GM23338 (cell line): ENCODE measurements around the gene CNKSR1. TPM values are rescaled to one million over a fixed set of nuclear protein-coding genes. Genes with fewer than 3 reads are reported as not detected.

ENCODE experiments used
- ATAC-seq: fragments of 200-7000 bp; cut with Tn5 transposase; 3 replicates; pipeline ENCODE4 v1.9.1; 2020
- DNase-seq: peaks from one replicate; pipeline ENCODE4 v3.0.0-alpha.2; 2015; ENCODE audit warnings: low spot score
- H2AFZ ChIP-seq: fragments of 200-600 bp; sonication (generic); 2 replicates; pipeline ENCODE4 v1.8.0; 2016; ENCODE audit warnings: antibody characterized with exemption, mild to moderate bottlenecking, moderate library complexity
- H3F3A ChIP-seq: fragments of 200-600 bp; sonication (generic); replicated peaks from 2 replicates; pipeline ENCODE4 v1.8.0; 2017; ENCODE audit warnings: antibody characterized with exemption, mixed run types, low read depth
- H3K27ac ChIP-seq: fragments of 200-600 bp; sonication (generic); 2 replicates; pipeline ENCODE4 v1.6.1; 2016; ENCODE audit warnings: low read depth
- H3K27me3 ChIP-seq: fragments of 200-600 bp; sonication (generic); 2 replicates; pipeline ENCODE4 v1.8.0; 2016; ENCODE audit warnings: mild to moderate bottlenecking, mixed run types, moderate library complexity; ENCODE audit not compliant: insufficient read depth
- H3K36me3 ChIP-seq: fragments of 200-600 bp; sonication (generic); 2 replicates; pipeline ENCODE4 v1.8.0; 2016; ENCODE audit warnings: mild to moderate bottlenecking; ENCODE audit not compliant: insufficient read depth
- H3K4me1 ChIP-seq: fragments of 200-600 bp; sonication (generic); 2 replicates; pipeline ENCODE4 v1.8.0; 2016; ENCODE audit warnings: mild to moderate bottlenecking, moderate library complexity; ENCODE audit not compliant: insufficient read depth
- H3K4me2 ChIP-seq: fragments of 200-600 bp; sonication (generic); 2 replicates; pipeline ENCODE4 v1.7.1; 2017; ENCODE audit warnings: mixed run types
- H3K4me3 ChIP-seq: fragments of 200-600 bp; sonication (generic); 2 replicates; pipeline ENCODE4 v1.6.1; 2016; ENCODE audit warnings: mixed run types
- H3K79me2 ChIP-seq: fragments of 200-600 bp; sonication (generic); replicated peaks from 2 replicates; pipeline ENCODE4 v1.8.0; 2017; ENCODE audit warnings: mild to moderate bottlenecking; ENCODE audit not compliant: insufficient read depth
- H3K9me2 ChIP-seq: fragments of 200-600 bp; sonication (generic); 2 replicates; pipeline ENCODE4 v1.8.0; 2017; ENCODE audit not compliant: insufficient read depth
- H4K20me1 ChIP-seq: fragments of 200-600 bp; sonication (generic); replicated peaks from 2 replicates; pipeline ENCODE4 v1.8.0; 2017; ENCODE audit warnings: mild to moderate bottlenecking; ENCODE audit not compliant: insufficient read depth
- H3K27ac Mint-ChIP-seq: 2 replicates; pipeline ENCODE4 v1.8.0; 2020; ENCODE audit warnings: inconsistent platforms, mild to moderate bottlenecking, moderate library complexity, mixed read lengths
- H3K27me3 Mint-ChIP-seq: 3 replicates; pipeline ENCODE4 v1.8.0; 2022; ENCODE audit warnings: low read depth, mild to moderate bottlenecking, moderate library complexity, mixed read lengths, inconsistent platforms; ENCODE audit not compliant: insufficient read depth, poor library complexity
- H3K36me3 Mint-ChIP-seq: 3 replicates; pipeline ENCODE4 v1.8.0; 2021; ENCODE audit warnings: low read depth, mild to moderate bottlenecking, inconsistent platforms, moderate library complexity, mixed read lengths
- H3K4me1 Mint-ChIP-seq: 3 replicates; pipeline ENCODE4 v1.8.0; 2020; ENCODE audit warnings: mild to moderate bottlenecking, inconsistent platforms, mixed read lengths
- H3K4me3 Mint-ChIP-seq: 3 replicates; pipeline ENCODE4 v1.8.0; 2021; ENCODE audit warnings: moderate library complexity, mild to moderate bottlenecking, inconsistent platforms, mixed read lengths
- H3K9me3 Mint-ChIP-seq: 3 replicates; pipeline ENCODE4 v1.8.0; 2020; ENCODE audit warnings: moderate library complexity, mild to moderate bottlenecking, inconsistent platforms, mixed read lengths
- CREB1 ChIP-seq: fragments of 250-450 bp; sonication (Bioruptor Pico); IDR thresholded peaks from 2 replicates; pipeline ENCODE4 v1.5.0; 2020; ENCODE audit warnings: low read depth, mild to moderate bottlenecking, moderate library complexity
- EZH2 ChIP-seq: fragments of 200-600 bp; sonication (generic); IDR thresholded peaks from one replicate; pipeline ENCODE4 v1.8.0; 2017; ENCODE audit warnings: antibody characterized with exemption, mild to moderate bottlenecking, low read depth; ENCODE audit not compliant: unreplicated experiment
- EZH2phosphoT487 ChIP-seq: fragments of 200-600 bp; sonication (generic); IDR thresholded peaks from one replicate; pipeline ENCODE4 v1.8.1; 2018; ENCODE audit warnings: antibody characterized with exemption; ENCODE audit not compliant: unreplicated experiment
- JUNB ChIP-seq: IDR thresholded peaks from one replicate; pipeline ENCODE4 v1.6.1; 2016; ENCODE audit warnings: antibody characterized with exemption; ENCODE audit not compliant: unreplicated experiment
- NANOG ChIP-seq: IDR thresholded peaks from 2 replicates; pipeline ENCODE4 v1.6.1; 2016; ENCODE audit warnings: antibody characterized with exemption, borderline replicate concordance
- POLR2AphosphoS5 ChIP-seq: IDR thresholded peaks from 2 replicates; pipeline ENCODE4 v1.6.1; 2016; ENCODE audit warnings: antibody characterized with exemption, low read depth
- STAT1 ChIP-seq: IDR thresholded peaks from one replicate; pipeline ENCODE4 v1.6.1; 2016; ENCODE audit warnings: antibody characterized with exemption; ENCODE audit not compliant: unreplicated experiment
- ZNF114 ChIP-seq: fragments of 250-450 bp; sonication (Bioruptor Pico); IDR thresholded peaks from 2 replicates; pipeline ENCODE4 v1.5.0; 2020; ENCODE audit warnings: mild to moderate bottlenecking, moderate library complexity
- ZNF331 ChIP-seq: fragments of 250-450 bp; sonication (Bioruptor Pico); IDR thresholded peaks from 2 replicates; pipeline ENCODE4 v1.5.0; 2020; ENCODE audit warnings: low read depth, mild to moderate bottlenecking, moderate library complexity
- polyA plus RNA-seq: library from polyadenylated mRNA; unstranded; fragments of >200 nt; fragmentation: Nextera tagmentation; extraction: Ambion mirVana; gene quantifications from 2 replicates; pipeline ENCODE4 v1.2.1, GENCODE V29; 2016
- total RNA-seq: library from RNA; depleted of rRNA; stranded (reverse); fragments of >200 nt; shearing (Covaris generic); gene quantifications from 2 replicates; pipeline ENCODE4 v1.2.3, GENCODE V29; 2014
- TF ChIP-seq, protein P1 (sequence below), 2 experiments: fragments of 200-600 bp in 1 of 2; sonication (generic) in 1 of 2; conservative IDR thresholded peaks; 2 replicates each; pipeline versions ENCODE4 v1.5.1 to v1.6.1; 2016 to 2017; ENCODE audit warnings: antibody characterized with exemption in 2 of 2, low read depth in 2 of 2, mild to moderate bottlenecking in 2 of 2, moderate library complexity in 1 of 2
- TF ChIP-seq, protein P2 (sequence below): fragments of 250-450 bp; sonication (Bioruptor Pico); IDR thresholded peaks from 2 replicates; pipeline ENCODE4 v1.5.0; 2020; ENCODE audit warnings: mild to moderate bottlenecking, moderate library complexity
- TF ChIP-seq, protein P3 (sequence below): IDR thresholded peaks from 2 replicates; pipeline ENCODE4 v1.6.1; 2016; ENCODE audit warnings: antibody characterized with exemption
- TF ChIP-seq, protein P4 (sequence below): IDR thresholded peaks from one replicate; pipeline ENCODE4 v1.6.1; 2018; ENCODE audit warnings: antibody characterized with exemption; ENCODE audit not compliant: unreplicated experiment

Gene CNKSR1
- total and polyA plus RNA-seq, 2 experiments from 2014 or later: 9.7 to 12.5 TPM

DNA sequence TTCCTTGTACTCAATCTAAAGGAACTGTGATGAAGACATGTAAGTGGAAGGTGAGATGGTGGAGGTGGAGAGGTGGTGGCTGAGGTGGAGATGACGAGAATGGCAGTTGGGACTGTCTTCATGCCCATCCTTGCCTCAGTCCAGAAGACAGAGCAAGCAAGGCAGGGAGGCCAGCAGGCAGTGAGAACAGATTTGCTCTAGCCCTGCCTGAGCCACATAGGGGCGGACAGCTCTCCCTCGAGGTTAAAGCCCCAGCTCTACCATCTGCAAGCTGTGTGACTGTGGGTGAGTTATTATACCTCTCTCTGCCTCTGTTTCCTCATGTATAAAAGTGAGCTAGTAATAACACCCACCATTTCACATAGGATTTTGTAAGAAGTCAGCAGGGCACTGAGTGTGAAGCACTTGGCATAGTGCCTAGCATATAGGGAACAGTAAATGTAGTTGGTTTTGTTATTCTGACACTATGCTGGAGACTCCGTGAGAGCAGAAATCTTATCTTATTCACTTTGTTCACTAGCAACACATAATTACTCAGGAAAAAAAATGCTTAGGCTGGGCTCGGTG lies 23.2 kb upstream of the CNKSR1 start:
- no peaks in the 10 kb centered on the region for H3K36me3 Mint-ChIP-seq
- TF ChIP-seq JUNB (no peak), POLR2AphosphoS5 (no peak), STAT1 (no peak), EZH2 (no peak), EZH2phosphoT487 (no peak), ZNF331 (CRISPR knock-in tag) (no peak), CREB1 (no peak), ZNF114 (CRISPR knock-in tag) (no peak), NANOG (no peak)
- TF ChIP-seq, protein P1, sequence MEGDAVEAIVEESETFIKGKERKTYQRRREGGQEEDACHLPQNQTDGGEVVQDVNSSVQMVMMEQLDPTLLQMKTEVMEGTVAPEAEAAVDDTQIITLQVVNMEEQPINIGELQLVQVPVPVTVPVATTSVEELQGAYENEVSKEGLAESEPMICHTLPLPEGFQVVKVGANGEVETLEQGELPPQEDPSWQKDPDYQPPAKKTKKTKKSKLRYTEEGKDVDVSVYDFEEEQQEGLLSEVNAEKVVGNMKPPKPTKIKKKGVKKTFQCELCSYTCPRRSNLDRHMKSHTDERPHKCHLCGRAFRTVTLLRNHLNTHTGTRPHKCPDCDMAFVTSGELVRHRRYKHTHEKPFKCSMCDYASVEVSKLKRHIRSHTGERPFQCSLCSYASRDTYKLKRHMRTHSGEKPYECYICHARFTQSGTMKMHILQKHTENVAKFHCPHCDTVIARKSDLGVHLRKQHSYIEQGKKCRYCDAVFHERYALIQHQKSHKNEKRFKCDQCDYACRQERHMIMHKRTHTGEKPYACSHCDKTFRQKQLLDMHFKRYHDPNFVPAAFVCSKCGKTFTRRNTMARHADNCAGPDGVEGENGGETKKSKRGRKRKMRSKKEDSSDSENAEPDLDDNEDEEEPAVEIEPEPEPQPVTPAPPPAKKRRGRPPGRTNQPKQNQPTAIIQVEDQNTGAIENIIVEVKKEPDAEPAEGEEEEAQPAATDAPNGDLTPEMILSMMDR (conservative IDR thresholded peaks at IDR 0.05; ENCODE audit: low read depth in 2 of 2): no peak
- TF ChIP-seq, protein P2, sequence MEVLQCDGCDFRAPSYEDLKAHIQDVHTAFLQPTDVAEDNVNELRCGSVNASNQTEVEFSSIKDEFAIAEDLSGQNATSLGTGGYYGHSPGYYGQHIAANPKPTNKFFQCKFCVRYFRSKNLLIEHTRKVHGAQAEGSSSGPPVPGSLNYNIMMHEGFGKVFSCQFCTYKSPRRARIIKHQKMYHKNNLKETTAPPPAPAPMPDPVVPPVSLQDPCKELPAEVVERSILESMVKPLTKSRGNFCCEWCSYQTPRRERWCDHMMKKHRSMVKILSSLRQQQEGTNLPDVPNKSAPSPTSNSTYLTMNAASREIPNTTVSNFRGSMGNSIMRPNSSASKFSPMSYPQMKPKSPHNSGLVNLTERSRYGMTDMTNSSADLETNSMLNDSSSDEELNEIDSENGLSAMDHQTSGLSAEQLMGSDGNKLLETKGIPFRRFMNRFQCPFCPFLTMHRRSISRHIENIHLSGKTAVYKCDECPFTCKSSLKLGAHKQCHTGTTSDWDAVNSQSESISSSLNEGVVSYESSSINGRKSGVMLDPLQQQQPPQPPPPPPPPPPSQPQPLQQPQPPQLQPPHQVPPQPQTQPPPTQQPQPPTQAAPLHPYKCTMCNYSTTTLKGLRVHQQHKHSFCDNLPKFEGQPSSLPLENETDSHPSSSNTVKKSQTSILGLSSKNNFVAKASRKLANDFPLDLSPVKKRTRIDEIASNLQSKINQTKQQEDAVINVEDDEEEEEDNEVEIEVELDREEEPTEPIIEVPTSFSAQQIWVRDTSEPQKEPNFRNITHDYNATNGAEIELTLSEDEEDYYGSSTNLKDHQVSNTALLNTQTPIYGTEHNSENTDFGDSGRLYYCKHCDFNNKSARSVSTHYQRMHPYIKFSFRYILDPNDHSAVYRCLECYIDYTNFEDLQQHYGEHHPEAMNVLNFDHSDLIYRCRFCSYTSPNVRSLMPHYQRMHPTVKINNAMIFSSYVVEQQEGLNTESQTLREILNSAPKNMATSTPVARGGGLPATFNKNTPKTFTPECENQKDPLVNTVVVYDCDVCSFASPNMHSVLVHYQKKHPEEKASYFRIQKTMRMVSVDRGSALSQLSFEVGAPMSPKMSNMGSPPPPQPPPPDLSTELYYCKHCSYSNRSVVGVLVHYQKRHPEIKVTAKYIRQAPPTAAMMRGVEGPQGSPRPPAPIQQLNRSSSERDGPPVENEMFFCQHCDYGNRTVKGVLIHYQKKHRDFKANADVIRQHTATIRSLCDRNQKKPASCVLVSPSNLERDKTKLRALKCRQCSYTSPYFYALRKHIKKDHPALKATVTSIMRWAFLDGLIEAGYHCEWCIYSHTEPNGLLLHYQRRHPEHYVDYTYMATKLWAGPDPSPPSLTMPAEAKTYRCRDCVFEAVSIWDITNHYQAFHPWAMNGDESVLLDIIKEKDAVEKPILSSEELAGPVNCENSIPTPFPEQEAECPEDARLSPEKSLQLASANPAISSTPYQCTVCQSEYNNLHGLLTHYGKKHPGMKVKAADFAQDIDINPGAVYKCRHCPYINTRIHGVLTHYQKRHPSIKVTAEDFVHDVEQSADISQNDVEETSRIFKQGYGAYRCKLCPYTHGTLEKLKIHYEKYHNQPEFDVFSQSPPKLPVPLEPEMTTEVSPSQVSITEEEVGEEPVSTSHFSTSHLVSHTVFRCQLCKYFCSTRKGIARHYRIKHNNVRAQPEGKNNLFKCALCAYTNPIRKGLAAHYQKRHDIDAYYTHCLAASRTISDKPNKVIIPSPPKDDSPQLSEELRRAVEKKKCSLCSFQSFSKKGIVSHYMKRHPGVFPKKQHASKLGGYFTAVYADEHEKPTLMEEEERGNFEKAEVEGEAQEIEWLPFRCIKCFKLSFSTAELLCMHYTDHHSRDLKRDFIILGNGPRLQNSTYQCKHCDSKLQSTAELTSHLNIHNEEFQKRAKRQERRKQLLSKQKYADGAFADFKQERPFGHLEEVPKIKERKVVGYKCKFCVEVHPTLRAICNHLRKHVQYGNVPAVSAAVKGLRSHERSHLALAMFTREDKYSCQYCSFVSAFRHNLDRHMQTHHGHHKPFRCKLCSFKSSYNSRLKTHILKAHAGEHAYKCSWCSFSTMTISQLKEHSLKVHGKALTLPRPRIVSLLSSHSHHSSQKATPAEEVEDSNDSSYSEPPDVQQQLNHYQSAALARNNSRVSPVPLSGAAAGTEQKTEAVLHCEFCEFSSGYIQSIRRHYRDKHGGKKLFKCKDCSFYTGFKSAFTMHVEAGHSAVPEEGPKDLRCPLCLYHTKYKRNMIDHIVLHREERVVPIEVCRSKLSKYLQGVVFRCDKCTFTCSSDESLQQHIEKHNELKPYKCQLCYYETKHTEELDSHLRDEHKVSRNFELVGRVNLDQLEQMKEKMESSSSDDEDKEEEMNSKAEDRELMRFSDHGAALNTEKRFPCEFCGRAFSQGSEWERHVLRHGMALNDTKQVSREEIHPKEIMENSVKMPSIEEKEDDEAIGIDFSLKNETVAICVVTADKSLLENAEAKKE (CRISPR knock-in tag): no peak
- TF ChIP-seq, protein P3, sequence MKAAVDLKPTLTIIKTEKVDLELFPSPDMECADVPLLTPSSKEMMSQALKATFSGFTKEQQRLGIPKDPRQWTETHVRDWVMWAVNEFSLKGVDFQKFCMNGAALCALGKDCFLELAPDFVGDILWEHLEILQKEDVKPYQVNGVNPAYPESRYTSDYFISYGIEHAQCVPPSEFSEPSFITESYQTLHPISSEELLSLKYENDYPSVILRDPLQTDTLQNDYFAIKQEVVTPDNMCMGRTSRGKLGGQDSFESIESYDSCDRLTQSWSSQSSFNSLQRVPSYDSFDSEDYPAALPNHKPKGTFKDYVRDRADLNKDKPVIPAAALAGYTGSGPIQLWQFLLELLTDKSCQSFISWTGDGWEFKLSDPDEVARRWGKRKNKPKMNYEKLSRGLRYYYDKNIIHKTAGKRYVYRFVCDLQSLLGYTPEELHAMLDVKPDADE: no peak
- TF ChIP-seq, protein P4, sequence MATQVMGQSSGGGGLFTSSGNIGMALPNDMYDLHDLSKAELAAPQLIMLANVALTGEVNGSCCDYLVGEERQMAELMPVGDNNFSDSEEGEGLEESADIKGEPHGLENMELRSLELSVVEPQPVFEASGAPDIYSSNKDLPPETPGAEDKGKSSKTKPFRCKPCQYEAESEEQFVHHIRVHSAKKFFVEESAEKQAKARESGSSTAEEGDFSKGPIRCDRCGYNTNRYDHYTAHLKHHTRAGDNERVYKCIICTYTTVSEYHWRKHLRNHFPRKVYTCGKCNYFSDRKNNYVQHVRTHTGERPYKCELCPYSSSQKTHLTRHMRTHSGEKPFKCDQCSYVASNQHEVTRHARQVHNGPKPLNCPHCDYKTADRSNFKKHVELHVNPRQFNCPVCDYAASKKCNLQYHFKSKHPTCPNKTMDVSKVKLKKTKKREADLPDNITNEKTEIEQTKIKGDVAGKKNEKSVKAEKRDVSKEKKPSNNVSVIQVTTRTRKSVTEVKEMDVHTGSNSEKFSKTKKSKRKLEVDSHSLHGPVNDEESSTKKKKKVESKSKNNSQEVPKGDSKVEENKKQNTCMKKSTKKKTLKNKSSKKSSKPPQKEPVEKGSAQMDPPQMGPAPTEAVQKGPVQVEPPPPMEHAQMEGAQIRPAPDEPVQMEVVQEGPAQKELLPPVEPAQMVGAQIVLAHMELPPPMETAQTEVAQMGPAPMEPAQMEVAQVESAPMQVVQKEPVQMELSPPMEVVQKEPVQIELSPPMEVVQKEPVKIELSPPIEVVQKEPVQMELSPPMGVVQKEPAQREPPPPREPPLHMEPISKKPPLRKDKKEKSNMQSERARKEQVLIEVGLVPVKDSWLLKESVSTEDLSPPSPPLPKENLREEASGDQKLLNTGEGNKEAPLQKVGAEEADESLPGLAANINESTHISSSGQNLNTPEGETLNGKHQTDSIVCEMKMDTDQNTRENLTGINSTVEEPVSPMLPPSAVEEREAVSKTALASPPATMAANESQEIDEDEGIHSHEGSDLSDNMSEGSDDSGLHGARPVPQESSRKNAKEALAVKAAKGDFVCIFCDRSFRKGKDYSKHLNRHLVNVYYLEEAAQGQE: no peak
- Histone ChIP-seq H3F3A (peaks cover 7% of the 10 kb centered on the region; the same call in 1 of the 2 replicates), H3K27me3 (peaks cover 94% of the 10 kb centered on the region), H3K36me3 (no peaks in the 10 kb centered on the region), H3K4me1 (peaks cover 34% of the 10 kb centered on the region), H3K79me2 (no peaks in the 10 kb centered on the region), H2AFZ (no peak overlapping the region), H3K9me2 (no peaks in the 10 kb centered on the region), H4K20me1 (peaks cover 5% of the 10 kb centered on the region; the same call in 1 of the 2 replicates), H3K27ac (no peak overlapping the region), H3K4me3 (no peak overlapping the region), H3K4me2 (peak overlapping the region; percentile 89)
- H3K4me1 Mint-ChIP-seq: peaks cover 51% of the 10 kb centered on the region
- no peak for DNase-seq
- peaks cover 63% of the 10 kb centered on the region for H3K27me3 Mint-ChIP-seq
- H3K27ac Mint-ChIP-seq: no peak overlapping the region
- ATAC-seq: peak; percentile 12
- no peaks in the 10 kb centered on the region for H3K9me3 Mint-ChIP-seq
- peak overlapping the region; percentile 15; the same call in 1 of the 3 replicates for H3K4me3 Mint-ChIP-seq
